Astrocyte (in vitro differentiated cells and primary cell): ENCODE results near the gene NCOA1.

Experiments used
- CTCF ChIP-seq: IDR thresholded peaks from 2 replicates; pipeline ENCODE4 v1.5.1; 2011; ENCODE audit warnings: low read depth, mild to moderate bottlenecking, inconsistent platforms, low read length, moderate library complexity; ENCODE audit not compliant: insufficient read depth
- EZH2 ChIP-seq: IDR thresholded peaks from 2 replicates; pipeline ENCODE4 v1.6.1; 2012; ENCODE audit warnings: mild to moderate bottlenecking, low read length, inconsistent platforms; ENCODE audit not compliant: insufficient read depth

- TF ChIP-seq CTCF (no peak), EZH2 (no peak)
Observed at GRCh38 chr2:24521975-24522639, 31.1 kb downstream of the NCOA1 start.
